ENCODE results near the gene TNC. TPM values are rescaled to one million over a fixed set of nuclear protein-coding genes. Genes with fewer than 3 reads are reported as not detected.

Gene TNC
- total RNA-seq, 1 donor from 2014 or later = 289 TPM

- no peak overlapping the region for H3K4me3 ChIP-seq (ENCODE audit: low read depth, low read length)
- TF ChIP-seq, protein P1, sequence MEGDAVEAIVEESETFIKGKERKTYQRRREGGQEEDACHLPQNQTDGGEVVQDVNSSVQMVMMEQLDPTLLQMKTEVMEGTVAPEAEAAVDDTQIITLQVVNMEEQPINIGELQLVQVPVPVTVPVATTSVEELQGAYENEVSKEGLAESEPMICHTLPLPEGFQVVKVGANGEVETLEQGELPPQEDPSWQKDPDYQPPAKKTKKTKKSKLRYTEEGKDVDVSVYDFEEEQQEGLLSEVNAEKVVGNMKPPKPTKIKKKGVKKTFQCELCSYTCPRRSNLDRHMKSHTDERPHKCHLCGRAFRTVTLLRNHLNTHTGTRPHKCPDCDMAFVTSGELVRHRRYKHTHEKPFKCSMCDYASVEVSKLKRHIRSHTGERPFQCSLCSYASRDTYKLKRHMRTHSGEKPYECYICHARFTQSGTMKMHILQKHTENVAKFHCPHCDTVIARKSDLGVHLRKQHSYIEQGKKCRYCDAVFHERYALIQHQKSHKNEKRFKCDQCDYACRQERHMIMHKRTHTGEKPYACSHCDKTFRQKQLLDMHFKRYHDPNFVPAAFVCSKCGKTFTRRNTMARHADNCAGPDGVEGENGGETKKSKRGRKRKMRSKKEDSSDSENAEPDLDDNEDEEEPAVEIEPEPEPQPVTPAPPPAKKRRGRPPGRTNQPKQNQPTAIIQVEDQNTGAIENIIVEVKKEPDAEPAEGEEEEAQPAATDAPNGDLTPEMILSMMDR (IDR thresholded peaks at IDR 0.05; ENCODE audit: insufficient read depth, low read length, poor library complexity, severe bottlenecking) = no peak
- no peaks in the 10 kb centered on the region for H3K36me3 ChIP-seq (ENCODE audit: control insufficient read depth, insufficient read depth, low read length)
- DNase-seq (ENCODE audit: low read depth) = no peak
- no peaks in the 10 kb centered on the region for H3K27me3 ChIP-seq (ENCODE audit: control insufficient read depth, insufficient read depth, low read length)
Observed at GRCh38 chr9:115068031-115068430, 49.9 kb downstream of the TNC start.

DNA sequence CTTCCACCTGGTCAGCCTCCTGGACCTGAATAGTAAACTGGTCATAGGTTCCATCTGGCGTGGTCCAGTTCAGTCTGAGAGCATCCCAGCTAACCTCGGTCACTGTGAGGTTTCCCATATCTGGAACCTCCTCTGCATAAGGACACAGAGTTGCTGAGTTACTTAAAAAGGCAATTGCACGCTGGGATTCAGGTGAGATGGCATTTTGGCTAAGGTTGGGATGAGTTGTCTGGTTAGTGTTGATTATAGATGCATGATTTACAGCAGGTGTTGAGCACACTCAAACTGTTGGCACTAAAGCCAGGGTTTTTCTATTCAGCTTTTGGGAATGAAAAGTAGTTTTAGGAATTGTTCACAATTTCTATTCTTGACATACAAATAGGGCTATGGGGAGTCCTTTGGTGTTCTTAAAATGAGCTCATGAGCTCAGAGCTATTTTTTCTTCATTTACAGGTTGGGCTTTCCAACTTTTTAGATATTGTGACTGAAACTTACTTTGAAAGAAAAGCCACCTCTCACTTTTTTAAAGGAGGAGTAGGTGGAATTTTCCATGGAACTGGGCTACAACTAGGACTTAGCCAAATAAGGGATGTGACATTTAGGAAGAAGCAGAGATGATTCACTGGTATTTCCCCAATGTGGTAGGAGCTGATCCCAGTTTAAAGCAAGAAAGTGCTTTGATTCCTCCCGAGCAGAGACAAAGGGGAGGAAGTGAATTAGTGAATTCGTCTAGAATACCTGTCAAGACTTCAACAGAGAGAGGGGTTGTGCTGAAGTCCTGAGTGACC is 54.7 kb downstream of the TNC start:
- no peak for DNase-seq (ENCODE audit: low read depth)
- H3K27me3 ChIP-seq (ENCODE audit: control insufficient read depth, insufficient read depth, low read length) = no peaks in the 10 kb centered on the region
- H3K4me3 ChIP-seq (ENCODE audit: low read depth, low read length) = no peak overlapping the region
- TF ChIP-seq, protein P1 (IDR thresholded peaks at IDR 0.05; ENCODE audit: insufficient read depth, low read length, poor library complexity, severe bottlenecking) = no peak
- no peaks in the 10 kb centered on the region for H3K36me3 ChIP-seq (ENCODE audit: control insufficient read depth, insufficient read depth, low read length)

DNA sequence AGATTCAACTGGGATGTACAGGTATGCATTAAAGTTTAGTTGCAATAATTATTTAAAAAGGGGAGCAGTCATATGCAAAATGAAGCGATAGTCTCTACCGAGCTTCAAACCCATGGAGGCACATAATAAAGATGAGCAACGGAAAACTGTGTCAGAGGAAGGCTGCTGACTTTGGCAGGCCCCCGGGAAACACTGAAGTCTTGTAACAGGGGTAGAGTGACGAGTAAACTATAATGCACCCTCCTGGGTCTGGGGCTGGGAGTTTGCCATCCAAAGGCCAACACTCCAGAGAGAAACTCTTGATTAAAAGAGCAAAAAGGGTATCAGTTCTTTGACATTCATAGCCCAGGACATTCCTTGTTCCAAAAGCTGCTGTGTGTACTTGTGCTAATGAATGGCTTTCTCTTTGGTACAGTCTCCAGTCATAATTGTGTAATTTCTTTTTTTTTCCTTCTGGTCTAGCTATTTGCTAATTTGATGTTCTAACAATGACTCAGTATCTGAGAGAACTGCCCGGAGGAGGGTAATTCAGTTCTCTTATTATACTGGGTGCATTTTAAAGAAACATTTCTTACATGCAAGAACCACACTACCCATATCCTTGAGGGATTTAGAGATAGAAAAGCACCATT is 59.2 kb downstream of the TNC start:
- TF ChIP-seq, protein P1 (IDR thresholded peaks at IDR 0.05; ENCODE audit: insufficient read depth, low read length, poor library complexity, severe bottlenecking) = no peak
- DNase-seq (ENCODE audit: low read depth) = peak; percentile 56
- no peaks in the 10 kb centered on the region for H3K36me3 ChIP-seq (ENCODE audit: control insufficient read depth, insufficient read depth, low read length)
- H3K4me3 ChIP-seq (ENCODE audit: low read depth, low read length) = no peak overlapping the region
- no peaks in the 10 kb centered on the region for H3K27me3 ChIP-seq (ENCODE audit: control insufficient read depth, insufficient read depth, low read length)

DNA sequence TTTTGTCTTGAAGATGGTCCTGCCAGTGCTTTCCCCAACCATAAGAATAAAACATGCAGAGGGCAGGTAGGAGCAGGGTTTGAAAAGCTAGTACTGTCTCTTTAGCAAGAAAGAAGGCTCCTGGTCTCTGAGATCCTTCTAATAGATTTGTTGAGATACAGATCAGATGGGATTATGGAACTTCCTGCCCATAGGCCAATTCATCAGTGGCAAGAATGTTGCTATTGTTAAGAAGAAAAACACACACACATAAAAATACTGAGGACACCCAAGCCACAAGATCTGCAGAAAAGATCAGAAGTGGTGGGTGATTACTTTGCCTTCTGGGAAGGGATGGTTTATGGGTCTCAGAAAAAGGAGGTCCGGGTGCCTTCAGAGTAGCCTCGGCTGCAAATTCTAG is 59.8 kb downstream of the TNC start:
- TF ChIP-seq, protein P1 (IDR thresholded peaks at IDR 0.05; ENCODE audit: insufficient read depth, low read length, poor library complexity, severe bottlenecking) = no peak
- H3K27me3 ChIP-seq (ENCODE audit: control insufficient read depth, insufficient read depth, low read length) = no peaks in the 10 kb centered on the region
- no peaks in the 10 kb centered on the region for H3K36me3 ChIP-seq (ENCODE audit: control insufficient read depth, insufficient read depth, low read length)
- H3K4me3 ChIP-seq (ENCODE audit: low read depth, low read length) = no peak overlapping the region
- no peak for DNase-seq (ENCODE audit: low read depth)

GRCh38 chr9:115057559-115057958 is 60.4 kb downstream of the TNC start:
- no peaks in the 10 kb centered on the region for H3K27me3 ChIP-seq (ENCODE audit: control insufficient read depth, insufficient read depth, low read length)
- no peaks in the 10 kb centered on the region for H3K36me3 ChIP-seq (ENCODE audit: control insufficient read depth, insufficient read depth, low read length)
- no peak overlapping the region for H3K4me3 ChIP-seq (ENCODE audit: low read depth, low read length)
- TF ChIP-seq, protein P1 (IDR thresholded peaks at IDR 0.05; ENCODE audit: insufficient read depth, low read length, poor library complexity, severe bottlenecking) = no peak
- no peak for DNase-seq (ENCODE audit: low read depth)

All from kidney epithelial cell (primary cell).